ENCODE measurements around the gene CYS1.

The CYS1 gene

DNA sequence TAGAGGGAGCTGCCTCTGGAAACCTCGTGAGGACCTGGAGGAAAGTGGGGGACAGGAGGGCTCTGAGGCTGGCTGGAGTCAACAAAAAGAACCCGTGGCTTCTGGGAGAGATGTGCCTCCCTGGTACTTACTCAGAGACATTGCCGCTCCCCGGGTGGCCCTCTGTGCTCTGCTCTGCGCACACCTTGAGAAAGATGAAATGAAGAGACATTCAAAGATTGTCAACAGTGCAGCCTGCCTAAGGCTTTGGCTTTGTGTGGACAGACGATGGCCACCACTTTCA, 14.5 kb downstream of the CYS1 start:
- Histone ChIP-seq H3K4me1 (no peaks in the 10 kb centered on the region), H3K9me3 (no peaks in the 10 kb centered on the region), H3K4me3 (ENCODE audit: low read depth, low read length) (no peak overlapping the region), H3K27me3 (no peaks in the 10 kb centered on the region), H3K36me3 (no peaks in the 10 kb centered on the region)
- no peak for DNase-seq
- TF ChIP-seq, protein P1, sequence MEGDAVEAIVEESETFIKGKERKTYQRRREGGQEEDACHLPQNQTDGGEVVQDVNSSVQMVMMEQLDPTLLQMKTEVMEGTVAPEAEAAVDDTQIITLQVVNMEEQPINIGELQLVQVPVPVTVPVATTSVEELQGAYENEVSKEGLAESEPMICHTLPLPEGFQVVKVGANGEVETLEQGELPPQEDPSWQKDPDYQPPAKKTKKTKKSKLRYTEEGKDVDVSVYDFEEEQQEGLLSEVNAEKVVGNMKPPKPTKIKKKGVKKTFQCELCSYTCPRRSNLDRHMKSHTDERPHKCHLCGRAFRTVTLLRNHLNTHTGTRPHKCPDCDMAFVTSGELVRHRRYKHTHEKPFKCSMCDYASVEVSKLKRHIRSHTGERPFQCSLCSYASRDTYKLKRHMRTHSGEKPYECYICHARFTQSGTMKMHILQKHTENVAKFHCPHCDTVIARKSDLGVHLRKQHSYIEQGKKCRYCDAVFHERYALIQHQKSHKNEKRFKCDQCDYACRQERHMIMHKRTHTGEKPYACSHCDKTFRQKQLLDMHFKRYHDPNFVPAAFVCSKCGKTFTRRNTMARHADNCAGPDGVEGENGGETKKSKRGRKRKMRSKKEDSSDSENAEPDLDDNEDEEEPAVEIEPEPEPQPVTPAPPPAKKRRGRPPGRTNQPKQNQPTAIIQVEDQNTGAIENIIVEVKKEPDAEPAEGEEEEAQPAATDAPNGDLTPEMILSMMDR (IDR thresholded peaks at IDR 0.05; ENCODE audit: low read depth, low read length), result no peak

DNA sequence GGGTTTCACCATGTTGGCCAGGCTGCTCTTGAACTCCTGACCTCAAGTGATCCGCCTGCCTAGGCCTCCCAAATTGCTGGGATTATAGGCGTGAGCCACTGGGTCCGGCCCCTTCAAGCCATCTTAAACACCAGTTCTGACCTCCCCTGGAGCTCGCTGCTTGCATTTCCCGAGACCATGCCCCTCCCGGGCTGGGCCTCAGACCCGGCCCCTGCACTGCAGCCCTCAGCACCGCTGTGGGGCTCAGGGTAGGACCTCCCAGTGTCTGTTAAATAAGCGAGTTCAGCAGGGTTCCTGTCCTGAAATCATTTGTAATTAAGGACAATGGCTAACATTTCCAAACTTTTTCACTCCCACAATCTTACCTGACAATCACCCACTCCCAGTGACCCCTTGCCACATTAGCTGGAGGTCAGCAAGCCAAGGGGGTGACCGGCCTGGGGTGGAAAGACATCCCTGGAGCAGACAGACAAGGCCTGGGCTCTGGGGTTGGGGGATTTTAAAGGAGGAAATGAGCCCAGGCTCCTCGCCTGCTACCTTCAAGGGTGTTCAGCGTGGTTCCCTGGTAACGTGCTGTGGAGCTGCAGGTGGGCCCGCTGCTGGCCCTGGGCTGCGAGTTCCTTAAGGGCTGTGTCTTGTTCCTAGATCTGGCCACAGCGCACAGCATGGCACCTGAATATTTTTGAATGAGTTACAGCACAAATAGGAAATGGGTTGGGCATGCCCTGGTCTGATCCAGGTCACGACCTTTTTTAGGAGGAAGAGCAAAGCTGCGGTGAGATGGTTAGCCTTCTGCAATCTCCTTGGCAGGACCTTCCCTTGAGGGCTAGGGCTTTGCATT, 15.1 kb downstream of the CYS1 start:
- Histone ChIP-seq H3K27me3 (no peaks in the 10 kb centered on the region), H3K4me3 (ENCODE audit: low read depth, low read length) (no peak overlapping the region), H3K4me1 (0 out of 2 replicates have a peak, but pooled peaks cover 2% of the 10 kb centered on the region), H3K9me3 (no peaks in the 10 kb centered on the region), H3K36me3 (no peaks in the 10 kb centered on the region)
- TF ChIP-seq, protein P1 (IDR thresholded peaks at IDR 0.05; ENCODE audit: low read depth, low read length), result no peak
- DNase-seq, result no peak

DNA sequence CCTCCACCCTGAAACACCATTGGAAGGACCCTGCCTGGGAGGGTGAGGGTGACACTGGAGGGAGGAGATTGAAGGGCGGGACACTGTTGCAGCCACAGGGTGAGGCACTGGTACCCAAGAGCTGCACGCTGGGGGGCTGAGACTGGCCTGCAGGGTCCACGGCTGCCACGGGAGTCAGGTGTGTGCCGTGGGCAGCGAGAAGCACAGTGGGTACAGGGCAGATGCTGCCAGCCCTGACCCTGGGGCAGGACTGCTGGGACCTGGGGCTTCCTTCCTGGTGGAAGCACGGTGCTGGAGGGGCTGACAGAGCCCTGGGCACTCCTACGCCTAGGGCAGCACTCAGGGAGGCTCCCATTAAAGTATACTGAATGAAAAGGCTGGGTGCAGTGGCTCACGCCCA, 16.6 kb downstream of the CYS1 start:
- H3K4me1 ChIP-seq, result peaks cover 7% of the 10 kb centered on the region; the same call in 1 of the 2 replicates
- no peaks in the 10 kb centered on the region for H3K9me3 ChIP-seq
- H3K36me3 ChIP-seq, result no peaks in the 10 kb centered on the region
- TF ChIP-seq, protein P1 (IDR thresholded peaks at IDR 0.05; ENCODE audit: low read depth, low read length), result no peak
- no peak overlapping the region for H3K4me3 ChIP-seq (ENCODE audit: low read depth, low read length)
- no peak for DNase-seq
- no peaks in the 10 kb centered on the region for H3K27me3 ChIP-seq

DNA sequence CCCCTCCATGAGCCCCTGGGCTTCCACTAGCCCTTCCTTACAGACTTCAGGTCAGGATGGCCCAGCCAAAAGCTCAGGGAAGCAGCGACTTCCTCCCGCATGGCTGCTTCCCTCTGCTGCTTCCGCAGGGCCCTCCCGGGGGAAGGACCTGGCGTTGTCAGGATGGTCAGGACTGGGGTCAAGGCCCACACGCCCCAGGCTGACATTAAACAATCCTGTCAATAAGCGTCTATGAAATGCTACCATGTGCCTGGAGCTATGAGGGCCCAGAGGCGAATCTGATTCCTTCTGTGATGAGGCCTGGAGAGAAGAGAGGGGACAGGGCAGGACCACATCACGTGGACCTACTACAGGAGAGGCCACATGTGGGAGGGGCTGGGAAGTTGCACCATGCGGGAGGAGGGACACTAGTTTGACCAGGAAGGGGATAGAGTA, 17.3 kb downstream of the CYS1 start:
- H3K4me3 ChIP-seq (ENCODE audit: low read depth, low read length), result no peak overlapping the region
- H3K36me3 ChIP-seq, result no peaks in the 10 kb centered on the region
- no peaks in the 10 kb centered on the region for H3K27me3 ChIP-seq
- TF ChIP-seq, protein P1 (IDR thresholded peaks at IDR 0.05; ENCODE audit: low read depth, low read length), result no peak
- no peak for DNase-seq
- H3K9me3 ChIP-seq, result no peaks in the 10 kb centered on the region
- H3K4me1 ChIP-seq, result peaks cover 7% of the 10 kb centered on the region; the same call in 1 of the 2 replicates

DNA sequence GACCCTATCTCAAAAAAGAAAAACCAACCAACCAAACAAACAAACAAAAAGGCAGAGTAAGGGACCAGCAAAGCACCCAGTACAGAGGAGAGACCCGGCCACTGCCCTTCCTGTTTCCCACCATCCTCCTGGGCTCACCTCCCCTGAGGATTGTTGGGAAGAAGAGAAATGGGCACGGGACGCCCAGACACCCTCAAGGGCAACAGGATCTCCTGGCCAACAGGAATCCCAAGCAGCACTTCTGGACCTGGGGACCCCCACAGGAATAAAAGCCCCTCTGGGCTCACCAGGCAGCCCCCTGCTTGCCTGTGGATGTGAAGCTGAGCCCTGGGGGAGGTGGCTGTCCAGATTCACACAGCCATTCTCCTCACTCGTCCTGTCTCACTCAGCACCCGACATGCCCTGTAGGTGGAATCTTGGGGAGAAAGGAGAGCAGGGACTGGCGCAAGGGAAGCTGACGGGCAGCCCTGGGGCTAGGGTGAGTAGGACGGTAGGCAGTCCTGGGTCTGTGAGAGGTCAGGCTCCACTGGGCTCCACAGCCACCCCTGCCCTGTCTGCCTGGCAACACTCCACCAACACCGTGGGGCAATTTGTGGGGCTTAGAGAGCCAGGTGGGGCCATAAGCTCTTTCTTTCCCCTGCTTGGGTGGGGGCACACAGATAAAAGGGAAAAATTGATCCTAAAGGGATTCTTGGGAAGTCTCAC, 18.8 kb downstream of the CYS1 start:
- H3K36me3 ChIP-seq, result no peaks in the 10 kb centered on the region
- peaks cover 7% of the 10 kb centered on the region; the same call in 1 of the 2 replicates for H3K4me1 ChIP-seq
- TF ChIP-seq, protein P1 (IDR thresholded peaks at IDR 0.05; ENCODE audit: low read depth, low read length), result no peak
- H3K9me3 ChIP-seq, result no peaks in the 10 kb centered on the region
- DNase-seq, result no peak
- no peak overlapping the region for H3K4me3 ChIP-seq (ENCODE audit: low read depth, low read length)
- no peaks in the 10 kb centered on the region for H3K27me3 ChIP-seq

Data from BE2C (cell line).